GM23338 (cell line): ENCODE results near the gene CIB4. TPM values are rescaled to one million over a fixed set of nuclear protein-coding genes. Genes with fewer than 3 reads are reported as not detected.

Experiments
- ATAC-seq: fragments of 200-7000 bp; cut with Tn5 transposase; 3 replicates; pipeline ENCODE4 v1.9.1; 2020
- DNase-seq: peaks from one replicate; pipeline ENCODE4 v3.0.0-alpha.2; 2015; ENCODE audit warnings: low spot score
- H2AFZ ChIP-seq: fragments of 200-600 bp; sonication (generic); 2 replicates; pipeline ENCODE4 v1.8.0; 2016; ENCODE audit warnings: antibody characterized with exemption, mild to moderate bottlenecking, moderate library complexity
- H3F3A ChIP-seq: fragments of 200-600 bp; sonication (generic); replicated peaks from 2 replicates; pipeline ENCODE4 v1.8.0; 2017; ENCODE audit warnings: antibody characterized with exemption, mixed run types, low read depth
- H3K27ac ChIP-seq: fragments of 200-600 bp; sonication (generic); 2 replicates; pipeline ENCODE4 v1.6.1; 2016; ENCODE audit warnings: low read depth
- H3K27me3 ChIP-seq: fragments of 200-600 bp; sonication (generic); 2 replicates; pipeline ENCODE4 v1.8.0; 2016; ENCODE audit warnings: mild to moderate bottlenecking, mixed run types, moderate library complexity; ENCODE audit not compliant: insufficient read depth
- H3K36me3 ChIP-seq: fragments of 200-600 bp; sonication (generic); 2 replicates; pipeline ENCODE4 v1.8.0; 2016; ENCODE audit warnings: mild to moderate bottlenecking; ENCODE audit not compliant: insufficient read depth
- H3K4me1 ChIP-seq: fragments of 200-600 bp; sonication (generic); 2 replicates; pipeline ENCODE4 v1.8.0; 2016; ENCODE audit warnings: mild to moderate bottlenecking, moderate library complexity; ENCODE audit not compliant: insufficient read depth
- H3K4me2 ChIP-seq: fragments of 200-600 bp; sonication (generic); 2 replicates; pipeline ENCODE4 v1.7.1; 2017; ENCODE audit warnings: mixed run types
- H3K4me3 ChIP-seq: fragments of 200-600 bp; sonication (generic); 2 replicates; pipeline ENCODE4 v1.6.1; 2016; ENCODE audit warnings: mixed run types
- H3K79me2 ChIP-seq: fragments of 200-600 bp; sonication (generic); replicated peaks from 2 replicates; pipeline ENCODE4 v1.8.0; 2017; ENCODE audit warnings: mild to moderate bottlenecking; ENCODE audit not compliant: insufficient read depth
- H3K9me2 ChIP-seq: fragments of 200-600 bp; sonication (generic); 2 replicates; pipeline ENCODE4 v1.8.0; 2017; ENCODE audit not compliant: insufficient read depth
- H4K20me1 ChIP-seq: fragments of 200-600 bp; sonication (generic); replicated peaks from 2 replicates; pipeline ENCODE4 v1.8.0; 2017; ENCODE audit warnings: mild to moderate bottlenecking; ENCODE audit not compliant: insufficient read depth
- H3K27ac Mint-ChIP-seq: 2 replicates; pipeline ENCODE4 v1.8.0; 2020; ENCODE audit warnings: inconsistent platforms, mild to moderate bottlenecking, moderate library complexity, mixed read lengths
- H3K27me3 Mint-ChIP-seq: 3 replicates; pipeline ENCODE4 v1.8.0; 2022; ENCODE audit warnings: low read depth, mild to moderate bottlenecking, moderate library complexity, mixed read lengths, inconsistent platforms; ENCODE audit not compliant: insufficient read depth, poor library complexity
- H3K36me3 Mint-ChIP-seq: 3 replicates; pipeline ENCODE4 v1.8.0; 2021; ENCODE audit warnings: low read depth, mild to moderate bottlenecking, inconsistent platforms, moderate library complexity, mixed read lengths
- H3K4me1 Mint-ChIP-seq: 3 replicates; pipeline ENCODE4 v1.8.0; 2020; ENCODE audit warnings: mild to moderate bottlenecking, inconsistent platforms, mixed read lengths
- H3K4me3 Mint-ChIP-seq: 3 replicates; pipeline ENCODE4 v1.8.0; 2021; ENCODE audit warnings: moderate library complexity, mild to moderate bottlenecking, inconsistent platforms, mixed read lengths
- H3K9me3 Mint-ChIP-seq: 3 replicates; pipeline ENCODE4 v1.8.0; 2020; ENCODE audit warnings: moderate library complexity, mild to moderate bottlenecking, inconsistent platforms, mixed read lengths
- CREB1 ChIP-seq: fragments of 250-450 bp; sonication (Bioruptor Pico); IDR thresholded peaks from 2 replicates; pipeline ENCODE4 v1.5.0; 2020; ENCODE audit warnings: low read depth, mild to moderate bottlenecking, moderate library complexity
- CTCF ChIP-seq, 2 experiments: fragments of 200-600 bp in 1 of 2; sonication (generic) in 1 of 2; conservative IDR thresholded peaks; 2 replicates each; pipeline versions ENCODE4 v1.5.1 to v1.6.1; 2016 to 2017; ENCODE audit warnings: antibody characterized with exemption in 2 of 2, low read depth in 2 of 2, mild to moderate bottlenecking in 2 of 2, moderate library complexity in 1 of 2
- EZH2 ChIP-seq: fragments of 200-600 bp; sonication (generic); IDR thresholded peaks from one replicate; pipeline ENCODE4 v1.8.0; 2017; ENCODE audit warnings: antibody characterized with exemption, mild to moderate bottlenecking, low read depth; ENCODE audit not compliant: unreplicated experiment
- EZH2phosphoT487 ChIP-seq: fragments of 200-600 bp; sonication (generic); IDR thresholded peaks from one replicate; pipeline ENCODE4 v1.8.1; 2018; ENCODE audit warnings: antibody characterized with exemption; ENCODE audit not compliant: unreplicated experiment
- JUNB ChIP-seq: IDR thresholded peaks from one replicate; pipeline ENCODE4 v1.6.1; 2016; ENCODE audit warnings: antibody characterized with exemption; ENCODE audit not compliant: unreplicated experiment
- NANOG ChIP-seq: IDR thresholded peaks from 2 replicates; pipeline ENCODE4 v1.6.1; 2016; ENCODE audit warnings: antibody characterized with exemption, borderline replicate concordance
- POLR2AphosphoS5 ChIP-seq: IDR thresholded peaks from 2 replicates; pipeline ENCODE4 v1.6.1; 2016; ENCODE audit warnings: antibody characterized with exemption, low read depth
- REST ChIP-seq: IDR thresholded peaks from one replicate; pipeline ENCODE4 v1.6.1; 2018; ENCODE audit warnings: antibody characterized with exemption; ENCODE audit not compliant: unreplicated experiment
- STAT1 ChIP-seq: IDR thresholded peaks from one replicate; pipeline ENCODE4 v1.6.1; 2016; ENCODE audit warnings: antibody characterized with exemption; ENCODE audit not compliant: unreplicated experiment
- ZNF114 ChIP-seq: fragments of 250-450 bp; sonication (Bioruptor Pico); IDR thresholded peaks from 2 replicates; pipeline ENCODE4 v1.5.0; 2020; ENCODE audit warnings: mild to moderate bottlenecking, moderate library complexity
- ZNF331 ChIP-seq: fragments of 250-450 bp; sonication (Bioruptor Pico); IDR thresholded peaks from 2 replicates; pipeline ENCODE4 v1.5.0; 2020; ENCODE audit warnings: low read depth, mild to moderate bottlenecking, moderate library complexity
- polyA plus RNA-seq: library from polyadenylated mRNA; unstranded; fragments of >200 nt; fragmentation: Nextera tagmentation; extraction: Ambion mirVana; gene quantifications from 2 replicates; pipeline ENCODE4 v1.2.1, GENCODE V29; 2016
- total RNA-seq: library from RNA; depleted of rRNA; stranded (reverse); fragments of >200 nt; shearing (Covaris generic); gene quantifications from 2 replicates; pipeline ENCODE4 v1.2.3, GENCODE V29; 2014
- TF ChIP-seq, protein P1 (sequence below): IDR thresholded peaks from 2 replicates; pipeline ENCODE4 v1.6.1; 2016; ENCODE audit warnings: antibody characterized with exemption
- TF ChIP-seq, protein P2 (sequence below): fragments of 250-450 bp; sonication (Bioruptor Pico); IDR thresholded peaks from 2 replicates; pipeline ENCODE4 v1.5.0; 2020; ENCODE audit warnings: mild to moderate bottlenecking, moderate library complexity

The CIB4 gene
- total and polyA plus RNA-seq, 2 experiments from 2014 or later = not detected

DNA sequence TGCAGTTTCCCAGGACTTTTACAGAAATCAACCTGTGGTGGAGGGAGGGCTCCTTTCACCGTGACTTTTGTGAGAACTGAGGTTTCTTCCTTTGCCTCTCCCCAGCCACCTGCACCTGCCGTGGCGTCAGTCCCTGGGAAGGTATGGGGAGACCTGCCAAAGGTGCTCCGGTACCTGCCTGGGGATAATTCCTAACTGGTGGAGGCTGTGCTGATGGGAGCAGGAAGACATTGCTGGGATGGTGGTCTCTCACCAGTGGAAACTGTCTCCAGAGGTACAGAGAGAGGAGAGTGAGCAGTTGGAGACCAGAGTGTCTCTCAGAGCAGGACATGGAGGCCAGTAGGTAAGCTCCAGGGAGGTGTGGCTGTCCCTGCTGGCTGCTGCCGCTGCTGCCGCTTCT is 52.6 kb downstream of the CIB4 start:
- Histone ChIP-seq H3K27ac (no peak overlapping the region), H3F3A (no peaks in the 10 kb centered on the region), H4K20me1 (no peaks in the 10 kb centered on the region), H3K9me2 (no peaks in the 10 kb centered on the region), H3K4me2 (no peak overlapping the region), H3K4me3 (no peak overlapping the region), H3K36me3 (no peaks in the 10 kb centered on the region), H3K27me3 (no peaks in the 10 kb centered on the region), H3K79me2 (no peaks in the 10 kb centered on the region), H2AFZ (no peak overlapping the region), H3K4me1 (no peaks in the 10 kb centered on the region)
- DNase-seq = no peak
- no peak for ATAC-seq
- TF ChIP-seq EZH2 (no peak), JUNB (no peak), NANOG (no peak), REST (no peak), POLR2AphosphoS5 (no peak), ZNF114 (CRISPR knock-in tag) (no peak), ZNF331 (no peak), CTCF (conservative IDR thresholded peaks at IDR 0.05; ENCODE audit: low read depth in 2 of 2) (no peak), EZH2phosphoT487 (no peak), CREB1 (CRISPR knock-in tag) (no peak), STAT1 (no peak)
- TF ChIP-seq, protein P1, sequence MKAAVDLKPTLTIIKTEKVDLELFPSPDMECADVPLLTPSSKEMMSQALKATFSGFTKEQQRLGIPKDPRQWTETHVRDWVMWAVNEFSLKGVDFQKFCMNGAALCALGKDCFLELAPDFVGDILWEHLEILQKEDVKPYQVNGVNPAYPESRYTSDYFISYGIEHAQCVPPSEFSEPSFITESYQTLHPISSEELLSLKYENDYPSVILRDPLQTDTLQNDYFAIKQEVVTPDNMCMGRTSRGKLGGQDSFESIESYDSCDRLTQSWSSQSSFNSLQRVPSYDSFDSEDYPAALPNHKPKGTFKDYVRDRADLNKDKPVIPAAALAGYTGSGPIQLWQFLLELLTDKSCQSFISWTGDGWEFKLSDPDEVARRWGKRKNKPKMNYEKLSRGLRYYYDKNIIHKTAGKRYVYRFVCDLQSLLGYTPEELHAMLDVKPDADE = no peak
- TF ChIP-seq, protein P2, sequence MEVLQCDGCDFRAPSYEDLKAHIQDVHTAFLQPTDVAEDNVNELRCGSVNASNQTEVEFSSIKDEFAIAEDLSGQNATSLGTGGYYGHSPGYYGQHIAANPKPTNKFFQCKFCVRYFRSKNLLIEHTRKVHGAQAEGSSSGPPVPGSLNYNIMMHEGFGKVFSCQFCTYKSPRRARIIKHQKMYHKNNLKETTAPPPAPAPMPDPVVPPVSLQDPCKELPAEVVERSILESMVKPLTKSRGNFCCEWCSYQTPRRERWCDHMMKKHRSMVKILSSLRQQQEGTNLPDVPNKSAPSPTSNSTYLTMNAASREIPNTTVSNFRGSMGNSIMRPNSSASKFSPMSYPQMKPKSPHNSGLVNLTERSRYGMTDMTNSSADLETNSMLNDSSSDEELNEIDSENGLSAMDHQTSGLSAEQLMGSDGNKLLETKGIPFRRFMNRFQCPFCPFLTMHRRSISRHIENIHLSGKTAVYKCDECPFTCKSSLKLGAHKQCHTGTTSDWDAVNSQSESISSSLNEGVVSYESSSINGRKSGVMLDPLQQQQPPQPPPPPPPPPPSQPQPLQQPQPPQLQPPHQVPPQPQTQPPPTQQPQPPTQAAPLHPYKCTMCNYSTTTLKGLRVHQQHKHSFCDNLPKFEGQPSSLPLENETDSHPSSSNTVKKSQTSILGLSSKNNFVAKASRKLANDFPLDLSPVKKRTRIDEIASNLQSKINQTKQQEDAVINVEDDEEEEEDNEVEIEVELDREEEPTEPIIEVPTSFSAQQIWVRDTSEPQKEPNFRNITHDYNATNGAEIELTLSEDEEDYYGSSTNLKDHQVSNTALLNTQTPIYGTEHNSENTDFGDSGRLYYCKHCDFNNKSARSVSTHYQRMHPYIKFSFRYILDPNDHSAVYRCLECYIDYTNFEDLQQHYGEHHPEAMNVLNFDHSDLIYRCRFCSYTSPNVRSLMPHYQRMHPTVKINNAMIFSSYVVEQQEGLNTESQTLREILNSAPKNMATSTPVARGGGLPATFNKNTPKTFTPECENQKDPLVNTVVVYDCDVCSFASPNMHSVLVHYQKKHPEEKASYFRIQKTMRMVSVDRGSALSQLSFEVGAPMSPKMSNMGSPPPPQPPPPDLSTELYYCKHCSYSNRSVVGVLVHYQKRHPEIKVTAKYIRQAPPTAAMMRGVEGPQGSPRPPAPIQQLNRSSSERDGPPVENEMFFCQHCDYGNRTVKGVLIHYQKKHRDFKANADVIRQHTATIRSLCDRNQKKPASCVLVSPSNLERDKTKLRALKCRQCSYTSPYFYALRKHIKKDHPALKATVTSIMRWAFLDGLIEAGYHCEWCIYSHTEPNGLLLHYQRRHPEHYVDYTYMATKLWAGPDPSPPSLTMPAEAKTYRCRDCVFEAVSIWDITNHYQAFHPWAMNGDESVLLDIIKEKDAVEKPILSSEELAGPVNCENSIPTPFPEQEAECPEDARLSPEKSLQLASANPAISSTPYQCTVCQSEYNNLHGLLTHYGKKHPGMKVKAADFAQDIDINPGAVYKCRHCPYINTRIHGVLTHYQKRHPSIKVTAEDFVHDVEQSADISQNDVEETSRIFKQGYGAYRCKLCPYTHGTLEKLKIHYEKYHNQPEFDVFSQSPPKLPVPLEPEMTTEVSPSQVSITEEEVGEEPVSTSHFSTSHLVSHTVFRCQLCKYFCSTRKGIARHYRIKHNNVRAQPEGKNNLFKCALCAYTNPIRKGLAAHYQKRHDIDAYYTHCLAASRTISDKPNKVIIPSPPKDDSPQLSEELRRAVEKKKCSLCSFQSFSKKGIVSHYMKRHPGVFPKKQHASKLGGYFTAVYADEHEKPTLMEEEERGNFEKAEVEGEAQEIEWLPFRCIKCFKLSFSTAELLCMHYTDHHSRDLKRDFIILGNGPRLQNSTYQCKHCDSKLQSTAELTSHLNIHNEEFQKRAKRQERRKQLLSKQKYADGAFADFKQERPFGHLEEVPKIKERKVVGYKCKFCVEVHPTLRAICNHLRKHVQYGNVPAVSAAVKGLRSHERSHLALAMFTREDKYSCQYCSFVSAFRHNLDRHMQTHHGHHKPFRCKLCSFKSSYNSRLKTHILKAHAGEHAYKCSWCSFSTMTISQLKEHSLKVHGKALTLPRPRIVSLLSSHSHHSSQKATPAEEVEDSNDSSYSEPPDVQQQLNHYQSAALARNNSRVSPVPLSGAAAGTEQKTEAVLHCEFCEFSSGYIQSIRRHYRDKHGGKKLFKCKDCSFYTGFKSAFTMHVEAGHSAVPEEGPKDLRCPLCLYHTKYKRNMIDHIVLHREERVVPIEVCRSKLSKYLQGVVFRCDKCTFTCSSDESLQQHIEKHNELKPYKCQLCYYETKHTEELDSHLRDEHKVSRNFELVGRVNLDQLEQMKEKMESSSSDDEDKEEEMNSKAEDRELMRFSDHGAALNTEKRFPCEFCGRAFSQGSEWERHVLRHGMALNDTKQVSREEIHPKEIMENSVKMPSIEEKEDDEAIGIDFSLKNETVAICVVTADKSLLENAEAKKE = no peak
- Mint-ChIP-seq H3K27ac (no peak overlapping the region), H3K36me3 (no peaks in the 10 kb centered on the region), H3K27me3 (peaks cover 1% of the 10 kb centered on the region), H3K4me1 (no peaks in the 10 kb centered on the region), H3K9me3 (no peaks in the 10 kb centered on the region; the same call in 2 of the 3 replicates), H3K4me3 (no peak overlapping the region)
